GM12872 (cell line): ENCODE data around the gene MNX1.

Experiments
- TF ChIP-seq, protein P1 (sequence below): IDR thresholded peaks from 3 replicates; pipeline ENCODE4 v1.5.1; 2011; ENCODE audit warnings: low read depth, mild to moderate bottlenecking, low read length, moderate library complexity; ENCODE audit not compliant: insufficient read depth

Gene MNX1

DNA sequence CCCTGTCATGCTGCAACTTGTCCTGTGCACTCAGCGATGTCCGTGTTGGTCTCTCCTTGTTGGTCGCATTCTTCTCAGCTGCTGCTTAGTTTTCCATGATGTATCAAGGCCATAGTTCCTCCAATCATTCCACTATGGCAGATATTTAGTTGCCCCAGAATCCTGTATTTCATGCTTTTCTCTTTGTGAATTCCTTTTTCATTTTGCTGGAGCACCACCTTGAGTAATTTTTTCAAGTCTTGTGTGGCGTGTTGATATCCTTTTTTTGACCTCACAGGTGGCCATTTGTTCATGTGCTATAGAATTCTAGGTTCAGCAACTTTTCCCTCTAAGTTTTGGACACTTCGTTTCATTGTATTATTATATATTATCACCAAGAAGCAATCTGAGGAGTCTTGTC lies 42.7 kb upstream of the MNX1 start:
- TF ChIP-seq, protein P1, sequence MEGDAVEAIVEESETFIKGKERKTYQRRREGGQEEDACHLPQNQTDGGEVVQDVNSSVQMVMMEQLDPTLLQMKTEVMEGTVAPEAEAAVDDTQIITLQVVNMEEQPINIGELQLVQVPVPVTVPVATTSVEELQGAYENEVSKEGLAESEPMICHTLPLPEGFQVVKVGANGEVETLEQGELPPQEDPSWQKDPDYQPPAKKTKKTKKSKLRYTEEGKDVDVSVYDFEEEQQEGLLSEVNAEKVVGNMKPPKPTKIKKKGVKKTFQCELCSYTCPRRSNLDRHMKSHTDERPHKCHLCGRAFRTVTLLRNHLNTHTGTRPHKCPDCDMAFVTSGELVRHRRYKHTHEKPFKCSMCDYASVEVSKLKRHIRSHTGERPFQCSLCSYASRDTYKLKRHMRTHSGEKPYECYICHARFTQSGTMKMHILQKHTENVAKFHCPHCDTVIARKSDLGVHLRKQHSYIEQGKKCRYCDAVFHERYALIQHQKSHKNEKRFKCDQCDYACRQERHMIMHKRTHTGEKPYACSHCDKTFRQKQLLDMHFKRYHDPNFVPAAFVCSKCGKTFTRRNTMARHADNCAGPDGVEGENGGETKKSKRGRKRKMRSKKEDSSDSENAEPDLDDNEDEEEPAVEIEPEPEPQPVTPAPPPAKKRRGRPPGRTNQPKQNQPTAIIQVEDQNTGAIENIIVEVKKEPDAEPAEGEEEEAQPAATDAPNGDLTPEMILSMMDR, result no peak

DNA sequence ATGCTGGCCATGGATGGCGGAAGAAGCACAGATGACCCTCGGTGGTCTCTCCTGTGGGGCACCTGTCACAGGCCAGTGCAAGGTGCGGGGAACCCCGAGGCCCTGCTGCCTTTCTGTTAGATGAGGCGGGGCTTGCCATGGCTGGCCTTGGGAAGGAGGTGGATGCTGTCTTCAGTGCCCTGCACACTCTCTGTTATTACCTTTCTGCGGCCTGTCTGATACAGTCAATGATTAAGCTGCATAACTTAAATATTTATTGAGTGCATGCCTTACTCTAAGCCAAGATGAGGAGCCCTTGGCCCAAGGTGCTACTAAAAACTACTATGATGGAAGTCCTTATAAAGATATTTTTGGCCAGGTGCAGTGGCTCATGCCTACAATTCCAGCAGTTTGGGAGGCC lies 36.7 kb upstream of the MNX1 start:
- TF ChIP-seq, protein P1, result no peak

DNA sequence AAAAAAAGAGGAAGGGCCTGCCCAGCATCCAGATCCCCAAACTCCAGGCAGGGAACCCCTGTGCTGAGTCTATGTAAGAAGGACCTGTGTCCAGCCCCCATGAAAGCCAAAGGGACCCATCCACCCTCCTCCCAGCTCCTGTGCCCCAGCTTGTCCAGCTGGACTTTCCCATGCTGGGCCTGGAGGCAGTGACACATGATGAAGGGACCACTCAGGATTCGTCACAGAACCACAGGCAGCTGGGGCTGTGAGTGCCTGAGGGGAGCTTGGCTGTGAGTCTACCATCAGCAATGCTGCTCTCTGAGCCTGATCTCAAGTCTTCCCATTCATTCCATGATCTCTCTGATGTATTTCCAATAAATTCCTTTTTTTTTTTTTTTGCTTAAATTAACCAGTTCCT lies 36.2 kb upstream of the MNX1 start:
- TF ChIP-seq, protein P1, result no peak

DNA sequence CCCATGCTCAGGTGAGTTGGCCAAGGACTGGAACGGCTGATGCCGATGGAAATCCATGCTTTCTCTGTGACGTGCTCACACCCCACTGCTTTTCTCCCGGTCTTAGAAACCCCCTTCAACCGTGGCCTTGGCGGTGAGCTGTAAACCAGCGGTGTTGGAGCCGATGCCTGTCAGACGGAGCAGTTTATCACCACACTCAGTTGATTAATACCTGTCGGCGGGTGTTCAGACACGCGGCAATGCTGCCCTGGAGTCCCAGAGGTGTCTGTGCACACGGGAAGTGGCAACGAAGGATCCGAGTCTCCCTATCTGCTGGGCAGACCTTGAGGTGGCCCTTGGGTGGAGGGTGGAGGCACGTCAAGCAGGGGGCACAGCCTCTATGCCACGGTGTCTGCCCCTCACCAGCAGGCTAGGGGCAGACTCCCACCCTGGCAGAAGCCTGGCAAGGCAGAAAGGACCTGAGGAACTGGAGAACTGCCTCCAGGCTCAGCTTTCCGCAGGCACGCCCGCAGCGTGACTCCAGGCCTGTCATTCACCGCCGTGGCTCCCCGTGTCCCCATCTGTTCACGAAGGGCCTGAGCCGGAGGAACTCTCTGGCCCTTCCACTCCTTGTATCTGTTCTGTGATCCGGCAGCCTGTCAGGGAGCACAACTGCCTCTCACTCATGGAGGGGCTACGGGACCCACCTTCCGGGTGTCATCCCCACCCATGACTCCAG lies 34.6 kb upstream of the MNX1 start:
- TF ChIP-seq, protein P1, result no peak

DNA sequence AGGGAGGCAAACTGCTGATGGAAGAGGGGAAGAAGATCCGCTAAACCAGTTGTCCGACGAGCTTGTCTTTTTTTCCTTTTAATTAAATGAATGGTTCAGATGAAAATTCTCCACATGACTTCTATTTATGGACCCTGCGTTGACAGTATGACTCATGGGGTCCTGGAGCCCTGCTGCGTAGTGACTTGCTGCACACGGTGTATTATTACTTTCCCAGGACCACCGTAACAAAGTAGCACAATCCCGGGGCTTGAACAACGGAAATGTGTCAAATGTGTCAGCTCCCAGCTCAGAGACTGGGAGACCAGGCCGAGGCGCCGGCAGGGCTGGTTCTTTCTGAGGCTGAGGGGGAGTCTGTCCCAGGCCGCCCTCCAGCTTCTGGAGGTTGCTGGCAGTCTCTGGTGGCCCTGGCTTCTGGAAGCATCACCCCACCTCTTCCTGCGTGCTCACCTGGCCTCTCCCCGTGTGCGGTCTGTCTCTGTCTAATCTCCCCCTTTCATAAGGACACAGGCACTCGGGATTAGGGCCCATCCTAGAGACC lies 33.8 kb upstream of the MNX1 start:
- TF ChIP-seq, protein P1, result no peak

DNA sequence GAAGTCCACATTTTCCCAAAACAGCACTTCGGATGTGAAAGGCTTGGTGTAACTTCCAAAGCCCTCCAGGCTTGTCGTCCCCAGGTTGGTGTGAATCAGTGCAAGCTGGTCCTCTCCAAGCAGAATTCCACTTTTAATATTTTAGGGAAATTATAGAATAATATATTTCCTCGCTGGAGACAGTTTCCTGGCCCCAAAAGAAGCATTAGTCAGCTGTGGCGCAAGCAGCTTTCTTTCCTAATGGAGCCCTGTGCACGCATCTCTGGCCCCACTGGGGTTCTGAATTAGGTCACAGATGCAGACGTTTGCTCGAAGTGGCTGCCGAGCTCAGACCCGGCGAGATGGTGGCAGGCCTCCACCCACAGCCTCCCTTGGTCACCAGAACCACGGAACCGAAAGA lies 33.3 kb upstream of the MNX1 start:
- TF ChIP-seq, protein P1, result no peak

DNA sequence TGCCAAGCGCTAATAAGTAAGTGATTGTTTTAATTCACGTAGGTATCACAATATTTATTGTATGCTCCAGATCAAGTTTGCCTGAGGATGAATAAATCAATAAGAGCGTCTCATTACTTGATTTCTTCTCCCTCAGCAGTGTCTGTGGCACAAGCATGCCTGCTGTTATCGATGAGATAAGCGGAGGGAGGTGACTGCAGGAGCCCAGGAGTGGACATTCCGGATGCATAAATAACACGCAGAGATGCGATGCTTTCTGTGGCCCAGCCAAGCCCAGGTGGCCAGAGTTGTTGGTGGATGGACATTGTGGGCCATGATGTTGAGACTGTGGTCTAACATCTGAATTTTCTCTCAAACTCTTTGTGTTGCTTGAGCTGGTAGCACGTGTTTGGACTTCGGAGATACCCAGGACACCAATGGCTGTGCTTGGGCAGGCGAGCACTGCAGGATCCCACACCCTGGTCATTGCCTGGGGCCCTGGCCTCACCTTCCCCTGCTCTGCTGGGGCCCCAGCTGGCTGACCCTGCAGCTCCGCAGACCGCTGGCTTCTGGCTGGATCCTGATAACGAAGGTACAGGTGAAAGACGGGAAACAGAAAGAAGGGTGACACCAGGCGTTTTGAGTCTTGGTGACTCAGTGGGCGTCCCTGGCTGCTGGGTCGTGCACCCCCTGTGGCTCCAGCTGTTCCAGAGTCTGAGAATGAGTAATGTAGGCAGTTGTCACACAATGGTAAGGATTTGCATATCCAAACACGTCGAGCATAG lies 31.2 kb upstream of the MNX1 start:
- TF ChIP-seq, protein P1, result no peak
